Measurements from ENCODE around the gene LRRC2.
"Not testable (repeated sequence)": the region's sequence is repeated elsewhere in the genome, so short reads cannot be mapped to it uniquely, and the experiment has no call there.

Gene LRRC2

DNA sequence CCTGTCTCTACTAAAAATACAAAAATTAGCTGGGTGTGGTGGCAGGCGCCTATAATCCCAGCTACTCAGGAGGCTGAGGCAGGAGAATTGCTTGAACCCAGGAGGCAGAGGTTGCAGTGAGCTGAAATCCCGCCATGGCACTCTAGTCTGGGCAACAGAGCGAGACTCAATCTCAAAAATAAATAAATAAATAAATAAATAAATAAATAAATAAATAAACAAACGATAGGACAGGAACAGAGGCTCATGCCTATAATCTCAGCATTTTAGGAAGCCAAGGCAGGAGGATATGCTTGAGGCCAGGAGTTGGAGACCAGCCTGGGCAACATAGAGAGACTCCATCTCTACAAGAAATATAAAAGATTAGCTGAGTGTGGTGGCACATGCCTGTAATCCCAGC, 43.9 kb downstream of the LRRC2 start:
- not testable (repeated sequence) for DNase-seq

DNA sequence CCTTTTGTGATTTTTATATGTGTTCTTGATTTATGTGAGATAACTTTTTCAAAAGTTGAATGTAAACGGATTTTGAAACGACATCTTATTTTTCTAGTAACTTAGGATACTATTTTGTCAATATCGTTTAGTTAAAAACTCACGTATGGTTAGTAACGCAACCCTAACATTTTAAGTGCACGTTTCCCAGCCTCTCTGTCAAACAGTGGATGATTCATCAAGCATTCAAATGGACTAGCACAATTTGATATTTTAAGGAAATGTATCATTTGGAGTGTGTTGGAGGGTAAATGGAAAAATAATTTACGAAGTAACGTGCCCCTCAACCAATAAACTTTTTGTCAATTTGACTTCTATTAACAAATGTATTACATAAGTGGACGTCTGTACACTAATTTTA, 45.0 kb downstream of the LRRC2 start:
- no peak for DNase-seq

DNA sequence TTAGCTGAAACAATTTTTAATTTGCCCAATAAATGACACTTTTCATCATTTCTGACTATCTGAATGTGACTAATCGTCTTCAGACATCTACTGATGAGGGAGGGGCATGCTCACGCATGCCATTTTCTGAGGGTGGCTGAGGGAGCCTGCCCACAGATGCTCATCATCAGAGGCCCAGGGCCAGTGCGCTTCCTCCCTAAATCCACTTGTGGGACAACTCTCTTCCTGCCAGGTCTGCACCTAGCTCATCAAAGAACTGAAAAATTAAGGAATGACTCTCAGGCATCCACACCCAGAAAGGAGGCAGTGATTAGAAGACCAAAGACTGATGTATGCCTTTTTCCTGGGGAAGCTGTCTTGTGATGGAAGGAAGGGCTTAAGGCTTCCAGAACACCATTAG, 45.6 kb downstream of the LRRC2 start:
- DNase-seq, result no peak

- DNase-seq, result no peak
Observed at GRCh38 chr3:46519952-46520351, 46.1 kb downstream of the LRRC2 start.

GRCh38 chr3:46517784-46518181, 48.3 kb downstream of the LRRC2 start:
- no peak for DNase-seq

GRCh38 chr3:46517016-46517783, 48.9 kb downstream of the LRRC2 start:
- no peak for DNase-seq

GRCh38 chr3:46516521-46516920, 49.6 kb downstream of the LRRC2 start:
- no peak for DNase-seq

DNA sequence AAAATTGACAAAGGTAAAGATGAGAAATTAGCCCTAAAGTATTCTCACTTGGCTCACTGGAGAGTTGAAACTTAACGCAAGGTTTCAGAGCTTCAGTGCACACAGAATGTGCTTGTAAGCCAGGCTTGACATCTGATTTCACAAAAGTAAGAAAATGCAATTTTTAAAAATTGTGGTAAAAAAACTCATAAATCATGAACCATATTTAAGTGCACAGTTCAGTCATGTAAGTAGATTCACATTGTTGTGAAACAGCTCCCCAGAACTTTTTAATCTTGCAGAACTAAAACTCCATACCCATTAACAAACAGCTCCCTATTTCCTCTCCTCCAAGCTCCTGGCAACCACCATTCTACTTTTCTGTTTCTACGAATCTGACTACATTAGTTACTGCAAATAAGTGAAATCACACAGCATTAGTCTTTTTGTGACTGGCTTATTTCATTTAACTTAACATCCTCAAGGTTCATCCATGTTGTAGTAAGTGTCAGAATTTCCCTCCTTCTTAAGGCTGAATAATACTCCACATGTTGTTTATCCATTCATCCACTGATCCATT, 53.8 kb downstream of the LRRC2 start:
- DNase-seq, result no peak

- no peak for DNase-seq
Observed at GRCh38 chr3:46509661-46510187, 56.4 kb downstream of the LRRC2 start.

- DNase-seq, result no peak
Observed at GRCh38 chr3:46508850-46509591, 57.1 kb downstream of the LRRC2 start.

- no peak for DNase-seq
Observed at GRCh38 chr3:46506526-46506925, 59.6 kb downstream of the LRRC2 start.

GRCh38 chr3:46505953-46506352, 60.1 kb downstream of the LRRC2 start:
- DNase-seq, result no peak

DNA sequence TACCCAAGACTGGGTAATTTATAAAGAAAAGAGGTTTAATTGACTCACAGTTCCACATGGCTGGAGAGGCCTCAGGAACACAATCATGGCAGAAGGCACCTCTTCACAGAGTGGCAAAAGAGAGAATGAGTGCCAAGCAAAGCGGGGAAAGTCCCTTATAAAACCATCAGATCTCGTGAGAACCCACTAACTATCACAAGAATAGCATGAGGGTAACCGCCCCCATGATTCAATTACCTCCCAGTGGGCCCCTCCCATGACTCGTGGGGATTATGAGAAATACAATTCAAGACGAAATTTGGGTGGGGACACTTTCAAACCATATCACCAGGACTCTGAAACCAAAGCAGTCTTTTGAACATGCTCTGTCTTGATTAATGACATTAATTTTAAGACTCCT, 61.3 kb downstream of the LRRC2 start:
- peak; percentile 26 for DNase-seq

GRCh38 chr3:46503200-46503874, 62.8 kb downstream of the LRRC2 start:
- no peak for DNase-seq

- no peak for DNase-seq
Observed at GRCh38 chr3:46501702-46502101, 64.4 kb downstream of the LRRC2 start.

DNA sequence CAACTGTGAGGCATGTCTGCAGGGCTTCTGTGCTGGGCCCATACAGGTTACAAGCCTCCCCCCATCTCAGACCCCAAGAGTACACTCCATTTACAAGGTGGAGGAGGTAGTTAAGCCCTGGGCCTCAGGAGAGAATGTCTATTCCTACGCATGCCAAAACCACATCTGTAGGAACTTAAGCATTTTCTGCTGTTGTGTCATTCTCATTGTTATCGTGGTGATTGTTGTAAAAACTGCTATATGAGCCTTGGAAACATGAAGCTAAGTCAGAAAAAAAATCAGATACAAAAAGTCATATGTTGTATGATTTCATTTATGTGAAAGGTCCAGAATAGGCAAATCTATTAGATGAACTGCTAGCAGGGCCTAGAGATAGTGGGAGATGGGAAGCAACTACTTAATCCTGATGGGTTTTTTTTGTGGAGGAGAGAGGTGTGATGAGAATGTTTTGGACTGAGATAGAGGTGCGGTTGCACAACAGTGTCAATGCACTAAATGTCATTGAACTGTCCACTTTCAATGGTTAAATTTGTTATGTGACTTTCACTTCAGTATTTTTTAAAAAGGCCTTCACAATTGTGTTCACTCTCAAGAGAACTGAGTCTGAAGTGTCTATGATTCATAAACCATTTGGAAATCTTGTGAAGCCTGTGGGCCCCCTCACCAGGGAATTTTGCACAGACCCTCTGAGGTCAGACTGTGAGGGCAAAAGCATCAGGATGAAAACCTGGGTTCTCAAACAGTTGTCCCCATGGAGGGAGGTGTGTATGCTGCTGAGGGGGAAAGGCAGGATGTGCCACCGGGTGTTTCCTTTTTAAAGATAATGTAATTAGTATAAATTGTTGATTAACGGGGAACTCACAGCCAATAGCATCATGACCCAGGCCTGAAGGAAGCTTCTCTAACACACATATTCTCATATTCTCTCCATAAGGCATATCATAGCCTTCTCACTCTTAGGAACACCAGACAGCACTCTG, 65.2 kb downstream of the LRRC2 start:
- DNase-seq, result no peak

- DNase-seq, result no peak
Observed at GRCh38 chr3:46498916-46499519, 67.1 kb downstream of the LRRC2 start.

- no peak for DNase-seq
Observed at GRCh38 chr3:46497556-46498265, 68.4 kb downstream of the LRRC2 start, which contains the start of gene RTP3. Gene RTP3, plus strand, starts transcription at chr3:46497976. Its CDS starts 87 bp downstream, at chr3:46498063.

DNA sequence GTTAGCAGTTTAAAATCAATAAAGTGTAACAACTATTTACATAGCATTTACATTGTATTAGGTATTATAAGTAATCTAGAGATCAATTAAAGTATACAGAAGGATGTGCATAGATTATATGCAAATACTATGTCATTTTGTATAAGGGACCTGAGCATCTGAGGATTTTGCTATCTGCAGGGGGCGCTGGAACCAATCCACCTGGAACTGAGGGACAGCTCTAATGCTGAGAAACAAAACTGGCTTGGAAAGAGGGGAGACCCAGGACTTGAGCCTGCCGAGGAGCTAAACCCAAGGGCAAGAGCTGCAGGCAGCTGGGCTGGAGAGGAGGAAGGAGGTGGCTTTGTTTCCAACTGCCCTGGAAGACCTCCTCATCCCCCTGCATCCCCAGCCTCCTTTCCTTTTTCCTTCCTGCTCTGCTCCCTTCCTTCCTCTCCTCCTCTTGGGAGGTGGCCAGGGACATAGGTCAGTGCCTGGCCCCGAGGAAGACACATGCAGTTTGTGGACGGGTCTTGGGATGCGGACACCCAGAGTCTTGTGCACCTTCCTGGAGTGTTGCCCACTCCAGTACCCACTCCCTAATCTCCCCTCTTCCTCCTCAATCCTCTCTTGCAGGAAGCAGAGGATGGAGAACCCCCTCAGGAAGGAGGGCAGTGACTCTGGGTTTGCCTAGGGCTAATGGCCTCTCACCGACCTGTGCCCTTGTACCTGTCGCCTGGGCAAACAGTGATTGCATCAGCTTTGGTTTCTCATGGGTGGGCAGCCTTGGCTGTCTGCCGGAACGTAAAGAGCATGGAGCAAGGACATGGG, 69.2 kb downstream of the LRRC2 start:
- peak; percentile 86 for DNase-seq

Measured in CD4-positive, alpha-beta T cell treated with Interleukin-17A for 4 hours (primary cell).